ENCODE measurements around the gene ARMH1.
"Not testable (repeated sequence)": the region's sequence is repeated elsewhere in the genome, so short reads cannot be mapped to it uniquely, and the experiment has no call there.

Gene ARMH1

GRCh38 chr1:44695671-44696070 is 21.2 kb downstream of the ARMH1 start:
- no peak for DNase-seq (ENCODE audit: low read depth in 2 of 2)

GRCh38 chr1:44696101-44696500 is 21.6 kb downstream of the ARMH1 start:
- no peak for DNase-seq (ENCODE audit: low read depth in 2 of 2)

GRCh38 chr1:44696789-44697345 is 22.4 kb downstream of the ARMH1 start:
- DNase-seq (ENCODE audit: low read depth in 2 of 2) = peak; percentile 13 to 14

GRCh38 chr1:44698138-44698537 is 23.6 kb downstream of the ARMH1 start:
- DNase-seq (ENCODE audit: low read depth in 2 of 2) = no peak

- DNase-seq (ENCODE audit: low read depth in 2 of 2) = not testable (repeated sequence)
These were observed 24.9 kb downstream of the ARMH1 start for GRCh38 chr1:44699375-44699774.

GRCh38 chr1:44700573-44700972 is 26.1 kb downstream of the ARMH1 start:
- DNase-seq (ENCODE audit: low read depth in 2 of 2) = no peak

GRCh38 chr1:44701141-44701573 is 26.6 kb downstream of the ARMH1 start:
- DNase-seq (ENCODE audit: low read depth in 2 of 2) = no peak

GRCh38 chr1:44705470-44705869 is 31.0 kb downstream of the ARMH1 start:
- no peak for DNase-seq (ENCODE audit: low read depth in 2 of 2)

- DNase-seq (ENCODE audit: low read depth in 2 of 2) = no peak
These were observed 31.4 kb downstream of the ARMH1 start for GRCh38 chr1:44705938-44706337.

- DNase-seq (ENCODE audit: low read depth in 2 of 2) = no peak
These were observed 32.8 kb downstream of the ARMH1 start for GRCh38 chr1:44707112-44707881.

GRCh38 chr1:44707959-44708831 is 33.7 kb downstream of the ARMH1 start:
- DNase-seq (ENCODE audit: low read depth in 2 of 2) = no peak

GRCh38 chr1:44713321-44713781 is 38.8 kb downstream of the ARMH1 start:
- no peak for DNase-seq (ENCODE audit: low read depth in 2 of 2)

- DNase-seq (ENCODE audit: low read depth in 2 of 2) = no peak
These were observed 40.0 kb downstream of the ARMH1 start for GRCh38 chr1:44714532-44714931.

GRCh38 chr1:44714944-44715571 is 40.5 kb downstream of the ARMH1 start:
- DNase-seq (ENCODE audit: low read depth in 2 of 2) = no peak

- no peak for DNase-seq (ENCODE audit: low read depth in 2 of 2)
These were observed 42.6 kb downstream of the ARMH1 start for GRCh38 chr1:44717156-44717555.

- DNase-seq (ENCODE audit: low read depth in 2 of 2) = no peak
These were observed 43.1 kb downstream of the ARMH1 start for GRCh38 chr1:44717653-44718052.

- no peak for DNase-seq (ENCODE audit: low read depth in 2 of 2)
These were observed 43.6 kb downstream of the ARMH1 start for GRCh38 chr1:44718091-44718490.

GRCh38 chr1:44719318-44719717 is 44.8 kb downstream of the ARMH1 start:
- no peak for DNase-seq (ENCODE audit: low read depth in 2 of 2)

GRCh38 chr1:44720281-44720680 is 45.8 kb downstream of the ARMH1 start:
- DNase-seq (ENCODE audit: low read depth in 2 of 2) = no peak

GRCh38 chr1:44721485-44722361 is 47.2 kb downstream of the ARMH1 start:
- peak; percentile 73 to 78 for DNase-seq (ENCODE audit: low read depth in 2 of 2)

GRCh38 chr1:44723064-44723463 is 48.5 kb downstream of the ARMH1 start:
- DNase-seq (ENCODE audit: low read depth in 2 of 2) = no peak

All from stimulated activated CD8-positive, alpha-beta memory T cell treated with anti-CD3 and anti-CD28 coated beads, Interleukin-15, amount 100 ng/mL, for 48 hours (primary cell).